GM12878 (cell line): ENCODE measurements around the gene CLDN19.
A peak's percentile ranks its signal among the peaks of the same experiment; 100 is the strongest.

Experiments
- ATF2 ChIP-seq: IDR thresholded peaks from 2 replicates; pipeline ENCODE4 v1.6.1; 2012; ENCODE audit warnings: low read length, inconsistent platforms
- CBX5 ChIP-seq: sonication (generic); IDR thresholded peaks from 2 replicates; pipeline ENCODE4 v1.6.1; 2016; ENCODE audit warnings: low read depth, moderate library complexity, mild to moderate bottlenecking, inconsistent platforms
- FOS ChIP-seq: IDR thresholded peaks from 3 replicates; pipeline ENCODE4 v1.6.1; 2011; ENCODE audit warnings: borderline replicate concordance; ENCODE audit not compliant: insufficient read length; ENCODE audit errors: extremely low read depth
- JUNB ChIP-seq: IDR thresholded peaks from 2 replicates; pipeline ENCODE4 v1.6.1; 2016; ENCODE audit warnings: antibody characterized with exemption, mild to moderate bottlenecking
- REST ChIP-seq: IDR thresholded peaks from 2 replicates; pipeline ENCODE4 v1.6.1; 2012; ENCODE audit warnings: mild to moderate bottlenecking, low read depth, low read length
- SP1 ChIP-seq: IDR thresholded peaks from one replicate; pipeline ENCODE4 v1.6.1; 2011; ENCODE audit warnings: low read depth, low read length
- TAF1 ChIP-seq: IDR thresholded peaks from 2 replicates; pipeline ENCODE4 v1.6.1; 2011; ENCODE audit warnings: mild to moderate bottlenecking, low read depth, low read length, borderline replicate concordance
- ZBTB33 ChIP-seq: fragments of 450-650 bp; IDR thresholded peaks from 2 replicates; pipeline ENCODE4 v1.6.1; 2017; ENCODE audit warnings: mild to moderate bottlenecking
- TF ChIP-seq, protein P1 (sequence below): IDR thresholded peaks from 2 replicates; pipeline ENCODE4 v1.6.1; 2011; ENCODE audit warnings: borderline replicate concordance, low read depth, mild to moderate bottlenecking, moderate library complexity, mixed read lengths, low read length; ENCODE audit not compliant: insufficient read depth; ENCODE audit errors: extremely low read length
- TF ChIP-seq, protein P2 (sequence below), 3 experiments: IDR thresholded peaks in 2 of 3; conservative IDR thresholded peaks in 1 of 3; 2 replicates each; pipeline ENCODE4 v1.5.1; 2011; ENCODE audit warnings: low read depth in 3 of 3, low read length in 3 of 3, mild to moderate bottlenecking in 3 of 3, control low read depth in 2 of 3, moderate library complexity in 2 of 3, inconsistent platforms in 1 of 3, mixed read lengths in 1 of 3; ENCODE audit not compliant: control insufficient read depth in 2 of 3, insufficient read depth in 1 of 3; ENCODE audit errors: extremely low read depth in 1 of 3

GRCh38 chr1:42747125-42747524 is 7.1 kb upstream of the CLDN19 start:
- TF ChIP-seq, protein P1, sequence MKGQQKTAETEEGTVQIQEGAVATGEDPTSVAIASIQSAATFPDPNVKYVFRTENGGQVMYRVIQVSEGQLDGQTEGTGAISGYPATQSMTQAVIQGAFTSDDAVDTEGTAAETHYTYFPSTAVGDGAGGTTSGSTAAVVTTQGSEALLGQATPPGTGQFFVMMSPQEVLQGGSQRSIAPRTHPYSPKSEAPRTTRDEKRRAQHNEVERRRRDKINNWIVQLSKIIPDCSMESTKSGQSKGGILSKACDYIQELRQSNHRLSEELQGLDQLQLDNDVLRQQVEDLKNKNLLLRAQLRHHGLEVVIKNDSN, result no peak
- TF ChIP-seq, protein P2, sequence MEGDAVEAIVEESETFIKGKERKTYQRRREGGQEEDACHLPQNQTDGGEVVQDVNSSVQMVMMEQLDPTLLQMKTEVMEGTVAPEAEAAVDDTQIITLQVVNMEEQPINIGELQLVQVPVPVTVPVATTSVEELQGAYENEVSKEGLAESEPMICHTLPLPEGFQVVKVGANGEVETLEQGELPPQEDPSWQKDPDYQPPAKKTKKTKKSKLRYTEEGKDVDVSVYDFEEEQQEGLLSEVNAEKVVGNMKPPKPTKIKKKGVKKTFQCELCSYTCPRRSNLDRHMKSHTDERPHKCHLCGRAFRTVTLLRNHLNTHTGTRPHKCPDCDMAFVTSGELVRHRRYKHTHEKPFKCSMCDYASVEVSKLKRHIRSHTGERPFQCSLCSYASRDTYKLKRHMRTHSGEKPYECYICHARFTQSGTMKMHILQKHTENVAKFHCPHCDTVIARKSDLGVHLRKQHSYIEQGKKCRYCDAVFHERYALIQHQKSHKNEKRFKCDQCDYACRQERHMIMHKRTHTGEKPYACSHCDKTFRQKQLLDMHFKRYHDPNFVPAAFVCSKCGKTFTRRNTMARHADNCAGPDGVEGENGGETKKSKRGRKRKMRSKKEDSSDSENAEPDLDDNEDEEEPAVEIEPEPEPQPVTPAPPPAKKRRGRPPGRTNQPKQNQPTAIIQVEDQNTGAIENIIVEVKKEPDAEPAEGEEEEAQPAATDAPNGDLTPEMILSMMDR (IDR thresholded peaks at IDR 0.05 in 2 of 3, conservative IDR thresholded peaks at IDR 0.05 in 1 of 3; ENCODE audit: control insufficient read depth in 2 of 3, extremely low read depth in 1 of 3, insufficient read depth in 1 of 3, low read depth in 3 of 3, low read length in 3 of 3), result peak; percentile 65 to 69 (median 67)
- TF ChIP-seq FOS (no peak), ATF2 (no peak), ZBTB33 (no peak), REST (no peak), SP1 (no peak), TAF1 (no peak), JUNB (no peak), CBX5 (no peak)
